ENCODE results near the gene MPDZ.

DNA sequence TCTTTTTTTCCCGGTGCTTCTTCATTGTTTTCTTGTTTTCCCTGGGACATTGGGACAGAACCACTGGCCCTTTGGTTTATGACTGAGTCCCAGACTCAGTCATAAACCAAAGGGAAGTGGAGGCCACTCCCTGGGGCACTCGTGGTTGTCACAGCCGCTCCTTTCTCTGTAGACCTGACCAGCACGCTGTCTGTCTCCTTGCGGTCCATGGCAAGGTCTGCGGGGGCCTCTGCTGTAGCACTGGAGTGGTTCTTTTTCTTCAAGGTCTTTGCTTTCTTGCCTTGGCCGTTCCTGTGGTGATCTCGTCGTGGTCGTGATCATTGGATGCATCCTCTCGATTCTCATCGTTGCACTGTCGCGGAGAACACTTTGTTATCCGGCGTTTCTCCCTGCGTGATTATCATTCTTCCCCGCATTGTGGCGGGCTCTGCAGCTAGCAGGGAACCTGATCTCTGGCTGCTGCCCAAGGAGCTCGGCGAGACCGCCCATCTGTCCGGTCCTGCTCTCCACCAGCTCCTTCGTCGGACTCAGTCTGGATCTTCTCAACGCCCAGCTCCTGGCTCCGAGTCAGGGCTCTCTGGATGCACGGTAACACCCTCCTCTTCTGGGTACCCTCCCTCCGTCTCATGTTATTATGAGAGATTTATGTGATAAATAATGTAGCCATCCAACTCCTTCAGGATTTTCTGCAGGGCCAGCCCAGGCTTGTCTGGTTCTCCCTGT lies 43.5 kb upstream of the MPDZ start:
- no peak for TF ChIP-seq POLR2A (IDR thresholded peaks at IDR 0.05; ENCODE audit: low read length)
- no peak for TF ChIP-seq GATA1 (IDR thresholded peaks at IDR 0.05; ENCODE audit: low read depth, low read length)

Measured in erythroblast (primary cell).